ENCODE data around the gene DOLPP1.

Gene DOLPP1

DNA sequence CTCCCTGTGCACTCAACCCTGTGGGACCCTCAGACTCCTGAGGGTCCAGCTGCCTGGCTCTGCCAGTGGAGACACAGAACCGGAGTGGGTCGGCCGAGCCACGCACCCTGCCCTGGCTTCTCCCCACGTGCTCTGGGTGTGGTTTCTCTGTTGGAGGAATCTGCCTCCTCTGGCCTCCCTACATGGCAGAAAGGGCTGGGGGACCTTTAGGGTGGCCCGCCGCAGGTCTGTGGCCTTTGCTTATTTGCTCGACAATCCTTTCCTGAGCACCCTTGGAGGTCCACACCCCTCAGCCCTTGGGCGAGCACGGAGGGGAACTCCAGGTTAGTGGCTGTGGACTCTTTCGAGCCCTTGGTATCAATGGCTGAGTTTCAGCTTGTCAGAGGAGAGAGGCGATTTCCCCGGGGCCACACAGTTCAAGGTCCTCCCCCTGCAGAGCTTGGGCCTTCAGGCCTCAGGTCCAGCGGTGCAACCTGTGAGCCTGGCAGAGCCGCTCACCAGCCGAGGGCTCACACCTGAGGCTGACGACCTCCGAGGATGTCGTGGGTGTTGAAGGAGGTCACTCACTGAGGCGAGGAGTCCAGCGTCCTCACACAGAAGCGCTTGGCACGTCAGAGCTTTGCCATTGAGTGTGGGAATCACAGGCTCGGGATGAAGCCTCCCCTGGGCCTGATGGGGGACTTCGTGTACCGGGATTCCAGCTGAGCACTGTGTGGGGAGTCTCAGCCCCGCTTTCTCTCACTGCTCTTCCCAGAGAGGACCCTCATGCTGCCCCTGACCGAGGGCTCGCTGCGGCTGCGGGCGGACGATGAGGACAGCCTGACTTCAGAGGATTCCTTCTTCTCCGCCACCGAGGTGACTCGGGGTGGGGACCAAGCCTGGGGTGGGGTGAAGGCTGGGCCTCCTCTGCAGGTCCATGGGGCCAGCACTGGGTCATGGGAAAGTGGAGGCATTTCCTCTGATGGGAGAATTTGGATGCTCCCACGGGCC lies 20.8 kb upstream of the DOLPP1 start:
- no peak overlapping the region for H3K27ac ChIP-seq (ENCODE audit: low read length)
- no peak overlapping the region for H2AFZ ChIP-seq (ENCODE audit: low read depth, low read length)
- no peak overlapping the region for H3K4me3 ChIP-seq (ENCODE audit: low read length)
- H3K9me3 ChIP-seq (ENCODE audit: insufficient read depth, low read length), result no peaks in the 10 kb centered on the region
- H3K9ac ChIP-seq (ENCODE audit: low read length), result no peak overlapping the region
- no peaks in the 10 kb centered on the region for H4K20me1 ChIP-seq (ENCODE audit: insufficient read depth, low read length)
- TF ChIP-seq, protein P1, sequence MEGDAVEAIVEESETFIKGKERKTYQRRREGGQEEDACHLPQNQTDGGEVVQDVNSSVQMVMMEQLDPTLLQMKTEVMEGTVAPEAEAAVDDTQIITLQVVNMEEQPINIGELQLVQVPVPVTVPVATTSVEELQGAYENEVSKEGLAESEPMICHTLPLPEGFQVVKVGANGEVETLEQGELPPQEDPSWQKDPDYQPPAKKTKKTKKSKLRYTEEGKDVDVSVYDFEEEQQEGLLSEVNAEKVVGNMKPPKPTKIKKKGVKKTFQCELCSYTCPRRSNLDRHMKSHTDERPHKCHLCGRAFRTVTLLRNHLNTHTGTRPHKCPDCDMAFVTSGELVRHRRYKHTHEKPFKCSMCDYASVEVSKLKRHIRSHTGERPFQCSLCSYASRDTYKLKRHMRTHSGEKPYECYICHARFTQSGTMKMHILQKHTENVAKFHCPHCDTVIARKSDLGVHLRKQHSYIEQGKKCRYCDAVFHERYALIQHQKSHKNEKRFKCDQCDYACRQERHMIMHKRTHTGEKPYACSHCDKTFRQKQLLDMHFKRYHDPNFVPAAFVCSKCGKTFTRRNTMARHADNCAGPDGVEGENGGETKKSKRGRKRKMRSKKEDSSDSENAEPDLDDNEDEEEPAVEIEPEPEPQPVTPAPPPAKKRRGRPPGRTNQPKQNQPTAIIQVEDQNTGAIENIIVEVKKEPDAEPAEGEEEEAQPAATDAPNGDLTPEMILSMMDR (IDR thresholded peaks at IDR 0.05; ENCODE audit: low read depth, low read length), result no peak
- no peak for TF ChIP-seq EZH2phosphoT487 (IDR thresholded peaks at IDR 0.05; ENCODE audit: low read depth)
- H3K79me2 ChIP-seq (ENCODE audit: low read length), result no peaks in the 10 kb centered on the region
- H3K27me3 ChIP-seq (ENCODE audit: low read depth, low read length), result no peaks in the 10 kb centered on the region
- H3K4me1 ChIP-seq (ENCODE audit: low read length), result no peaks in the 10 kb centered on the region
- H3K36me3 ChIP-seq (replicated peaks; ENCODE audit: low read depth, low read length), result peaks cover 4% of the 10 kb centered on the region
- no peak overlapping the region for H3K4me2 ChIP-seq (ENCODE audit: low read length)

DNA sequence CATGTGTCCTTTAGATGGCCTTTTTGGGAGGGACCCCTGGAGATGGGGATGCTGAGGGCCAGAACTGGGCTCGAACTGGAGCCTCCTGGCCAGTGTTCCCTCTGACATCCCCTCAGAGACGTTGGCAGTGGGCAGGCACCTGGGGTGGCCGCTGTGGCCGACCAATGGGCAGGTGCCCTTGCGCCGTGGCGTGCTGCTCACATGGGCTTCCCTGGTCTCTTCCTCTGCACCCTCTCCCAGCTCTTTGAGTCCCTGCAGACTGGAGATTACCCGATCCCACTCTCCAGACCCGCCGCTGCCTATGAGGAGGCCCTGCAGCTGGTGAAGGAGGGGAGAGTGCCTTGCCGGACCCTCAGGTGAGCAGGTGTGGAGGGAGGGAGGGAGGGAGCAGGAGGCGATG lies 19.9 kb upstream of the DOLPP1 start:
- Histone ChIP-seq H3K4me2 (ENCODE audit: low read length) (no peak overlapping the region), H3K27ac (ENCODE audit: low read length) (no peak overlapping the region), H3K79me2 (ENCODE audit: low read length) (no peaks in the 10 kb centered on the region), H2AFZ (ENCODE audit: low read depth, low read length) (no peak overlapping the region), H3K36me3 (replicated peaks; ENCODE audit: low read depth, low read length) (peaks cover 12% of the 10 kb centered on the region), H3K9me3 (ENCODE audit: insufficient read depth, low read length) (no peaks in the 10 kb centered on the region), H3K4me3 (ENCODE audit: low read length) (no peak overlapping the region), H3K27me3 (ENCODE audit: low read depth, low read length) (no peaks in the 10 kb centered on the region), H3K4me1 (ENCODE audit: low read length) (no peaks in the 10 kb centered on the region), H3K9ac (ENCODE audit: low read length) (no peak overlapping the region), H4K20me1 (ENCODE audit: insufficient read depth, low read length) (no peaks in the 10 kb centered on the region)
- no peak for TF ChIP-seq EZH2phosphoT487 (IDR thresholded peaks at IDR 0.05; ENCODE audit: low read depth)
- TF ChIP-seq, protein P1 (IDR thresholded peaks at IDR 0.05; ENCODE audit: low read depth, low read length), result no peak

DNA sequence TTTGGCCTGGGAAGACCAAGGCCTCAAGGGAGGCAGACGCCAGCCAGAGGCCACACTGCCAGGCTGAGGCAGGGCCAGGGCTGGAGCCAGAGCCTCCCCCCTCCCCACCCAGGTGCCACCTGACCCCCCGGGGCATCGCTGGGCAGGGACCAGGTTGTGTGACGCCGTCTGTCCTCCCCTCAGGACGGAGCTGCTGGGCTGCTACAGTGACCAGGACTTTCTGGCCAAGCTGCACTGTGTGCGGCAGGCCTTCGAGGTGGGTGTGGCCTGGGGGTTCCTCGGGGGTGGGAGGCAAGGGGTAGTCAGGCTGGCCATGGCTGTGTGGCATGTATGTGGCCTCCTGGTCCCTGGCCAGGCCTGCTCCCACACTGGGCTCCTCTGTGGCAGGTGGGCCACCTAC lies 17.9 kb upstream of the DOLPP1 start:
- Histone ChIP-seq H3K27me3 (ENCODE audit: low read depth, low read length) (no peaks in the 10 kb centered on the region), H3K4me3 (ENCODE audit: low read length) (no peak overlapping the region), H3K9me3 (ENCODE audit: insufficient read depth, low read length) (no peaks in the 10 kb centered on the region), H3K4me2 (ENCODE audit: low read length) (no peak overlapping the region), H3K36me3 (replicated peaks; ENCODE audit: low read depth, low read length) (peaks cover 13% of the 10 kb centered on the region), H3K79me2 (ENCODE audit: low read length) (no peaks in the 10 kb centered on the region), H3K9ac (ENCODE audit: low read length) (no peak overlapping the region), H3K27ac (ENCODE audit: low read length) (no peak overlapping the region), H2AFZ (ENCODE audit: low read depth, low read length) (no peak overlapping the region), H3K4me1 (ENCODE audit: low read length) (no peaks in the 10 kb centered on the region), H4K20me1 (ENCODE audit: insufficient read depth, low read length) (no peaks in the 10 kb centered on the region)
- no peak for TF ChIP-seq EZH2phosphoT487 (IDR thresholded peaks at IDR 0.05; ENCODE audit: low read depth)
- TF ChIP-seq, protein P1 (IDR thresholded peaks at IDR 0.05; ENCODE audit: low read depth, low read length), result no peak

DNA sequence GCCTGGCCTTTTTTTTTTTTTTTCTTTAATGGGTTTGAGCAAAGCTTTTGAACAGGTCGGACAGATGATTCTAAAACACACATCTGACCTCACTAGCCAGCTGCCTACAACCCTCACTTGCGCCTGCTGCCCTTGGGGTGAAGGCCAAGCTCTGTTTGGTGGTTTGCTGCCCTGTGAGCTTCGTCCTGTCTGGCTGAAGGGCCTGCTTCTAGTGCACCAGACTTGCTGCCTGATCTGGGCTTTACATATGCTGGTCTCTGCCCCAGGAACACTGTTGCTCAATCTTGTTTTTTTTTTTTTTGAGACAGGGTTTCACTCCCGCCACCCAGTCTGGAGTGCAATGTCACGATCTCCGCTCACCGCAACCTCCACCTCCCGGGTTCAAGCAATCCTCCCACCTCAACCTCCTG lies 16.4 kb upstream of the DOLPP1 start:
- Histone ChIP-seq H3K9me3 (ENCODE audit: insufficient read depth, low read length) (no peaks in the 10 kb centered on the region), H3K4me3 (ENCODE audit: low read length) (no peak overlapping the region), H3K27me3 (ENCODE audit: low read depth, low read length) (no peaks in the 10 kb centered on the region), H3K9ac (ENCODE audit: low read length) (no peak overlapping the region), H3K36me3 (replicated peaks; ENCODE audit: low read depth, low read length) (peaks cover 11% of the 10 kb centered on the region), H3K4me2 (ENCODE audit: low read length) (no peak overlapping the region), H4K20me1 (ENCODE audit: insufficient read depth, low read length) (no peaks in the 10 kb centered on the region), H3K79me2 (ENCODE audit: low read length) (no peaks in the 10 kb centered on the region), H3K27ac (ENCODE audit: low read length) (no peak overlapping the region), H2AFZ (ENCODE audit: low read depth, low read length) (no peak overlapping the region), H3K4me1 (ENCODE audit: low read length) (no peaks in the 10 kb centered on the region)
- TF ChIP-seq, protein P1 (IDR thresholded peaks at IDR 0.05; ENCODE audit: low read depth, low read length), result no peak
- no peak for TF ChIP-seq EZH2phosphoT487 (IDR thresholded peaks at IDR 0.05; ENCODE audit: low read depth)

All from OCI-LY3 (cell line).